Left forelimb (tissue), 1 donor: ENCODE measurements around the gene HIPK3.
"Not testable (repeated sequence)": the region's sequence is repeated elsewhere in the genome, so short reads cannot be mapped to it uniquely, and the experiment has no call there.

Experiments used
- DNase-seq: peaks from one replicate; pipeline ENCODE4 v3.0.0-alpha.2; 2018; ENCODE audit warnings: low spot score

The HIPK3 gene

DNA sequence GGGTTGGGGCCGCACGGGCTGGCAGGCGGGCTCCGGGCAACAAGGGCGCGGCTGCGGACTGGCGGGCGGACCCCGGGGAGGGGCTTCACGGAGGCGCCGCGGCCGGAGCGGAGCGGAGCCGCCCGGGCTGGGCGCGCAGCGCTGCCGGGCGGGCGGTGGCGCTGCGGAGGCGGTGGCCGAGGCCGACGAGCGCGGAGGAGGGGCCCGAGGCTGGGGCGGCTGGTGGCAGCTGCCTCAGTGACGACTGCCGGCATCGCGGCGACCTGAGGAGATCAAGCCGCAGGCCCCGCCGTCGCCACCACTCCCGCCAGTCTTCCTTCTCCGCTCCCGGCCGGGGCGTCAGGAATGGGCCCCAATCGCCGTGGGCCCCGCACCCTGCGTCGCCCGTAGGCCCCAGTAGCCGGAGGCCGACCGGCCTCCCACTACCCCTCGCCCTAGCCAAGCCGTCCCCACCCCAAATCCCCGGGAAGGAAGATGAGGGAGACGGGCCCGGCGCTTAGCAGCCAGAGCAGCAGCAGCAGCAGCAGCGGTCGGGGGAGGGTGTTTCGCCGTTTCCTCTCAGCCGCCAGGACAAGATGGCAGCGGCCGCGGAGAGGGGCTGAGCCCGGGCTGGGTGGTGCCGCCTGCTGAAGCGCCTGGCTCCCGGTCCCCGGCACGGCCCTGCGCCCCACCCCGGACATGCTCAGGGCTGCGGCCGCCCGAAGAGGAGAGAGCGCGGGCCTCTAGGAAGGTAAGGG is at the start of gene HIPK3:
Gene HIPK3, plus strand, starts transcription at position 222 of the 737 bp plus-strand sequence.
- peak; percentile 92 for DNase-seq

DNA sequence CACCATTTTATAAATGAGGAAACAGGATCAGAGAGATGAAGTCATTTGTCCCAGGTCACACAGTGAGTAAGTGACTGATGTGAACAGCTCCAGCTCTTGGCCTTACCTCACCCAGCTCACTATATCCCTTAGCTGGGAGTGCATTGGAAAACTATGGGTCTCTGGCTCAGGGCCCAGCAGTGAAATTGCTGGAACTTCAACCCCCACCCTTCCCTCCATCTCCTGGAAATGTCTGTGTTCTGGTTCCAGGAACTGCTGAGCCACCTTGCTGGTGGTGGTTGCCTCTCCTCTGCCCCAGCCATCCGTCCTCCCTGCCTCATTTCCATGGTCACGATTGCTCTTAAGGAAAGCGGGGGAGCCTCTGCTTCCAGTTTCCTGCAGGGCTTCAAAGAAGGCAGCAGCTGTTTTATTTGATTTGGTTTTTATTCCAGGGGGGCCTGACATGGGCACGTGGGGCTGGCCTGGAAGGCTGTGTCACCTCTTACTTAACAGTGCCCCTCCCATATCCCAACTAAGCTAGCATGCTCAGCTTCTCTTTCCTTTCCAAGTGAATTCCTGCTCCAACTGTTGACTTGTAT is 49.7 kb upstream of the HIPK3 start:
- no peak for DNase-seq

DNA sequence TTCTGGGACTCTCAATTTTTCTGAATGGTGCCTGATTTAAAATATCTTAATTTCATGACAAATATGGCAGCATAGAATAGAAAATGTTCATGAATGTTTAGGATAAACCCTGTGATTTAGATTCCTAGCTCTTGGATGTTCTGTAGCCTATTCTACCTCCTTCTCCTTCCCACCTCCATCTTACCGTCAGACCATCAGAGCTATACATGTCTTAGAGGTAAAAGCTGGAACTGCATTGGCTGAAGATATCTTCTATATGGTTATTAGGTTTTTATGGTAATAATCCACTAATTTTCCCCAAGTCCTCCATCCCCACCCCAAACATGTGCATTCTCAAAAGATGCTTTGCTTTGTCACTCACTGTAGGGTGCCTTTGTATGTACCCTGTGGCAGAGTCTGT is 49.0 kb upstream of the HIPK3 start:
- no peak for DNase-seq

DNA sequence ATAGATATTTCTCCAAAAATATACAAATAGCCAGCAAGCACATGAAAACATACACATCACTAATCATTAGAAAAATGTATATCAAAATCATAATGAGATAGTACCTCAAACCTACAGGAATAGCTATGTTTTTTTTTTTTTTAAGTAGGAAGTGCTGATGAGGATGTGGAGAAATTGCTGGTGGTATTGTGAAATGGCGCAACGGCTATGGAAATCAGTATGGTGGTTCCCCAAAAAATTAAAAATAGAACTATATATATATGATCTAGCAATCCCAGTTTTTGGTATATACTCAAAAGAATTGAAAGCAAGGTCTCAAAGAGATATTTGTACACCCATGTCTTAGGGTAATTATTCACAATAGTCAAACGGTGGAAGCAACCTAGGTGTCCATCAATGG is 46.0 kb upstream of the HIPK3 start:
- no peak for DNase-seq

DNA sequence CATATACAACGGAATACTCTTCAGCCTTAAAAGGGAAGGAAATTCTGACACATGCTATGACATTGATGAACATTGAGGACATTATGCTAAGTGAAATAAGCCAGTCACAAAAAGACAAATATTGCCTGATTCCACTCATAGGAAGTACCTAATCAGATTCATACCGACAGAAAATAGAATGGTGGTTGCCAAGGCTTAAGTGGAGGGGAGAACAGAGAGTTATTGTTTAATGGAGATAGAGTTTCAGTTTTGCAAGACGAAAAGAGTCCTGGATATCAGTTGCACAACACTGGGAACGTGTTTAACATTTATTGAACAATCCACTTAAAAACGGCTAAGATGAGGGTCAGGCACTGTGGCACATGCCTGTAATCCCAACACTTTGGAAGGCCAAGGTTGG is 45.6 kb upstream of the HIPK3 start:
- DNase-seq = no peak

DNA sequence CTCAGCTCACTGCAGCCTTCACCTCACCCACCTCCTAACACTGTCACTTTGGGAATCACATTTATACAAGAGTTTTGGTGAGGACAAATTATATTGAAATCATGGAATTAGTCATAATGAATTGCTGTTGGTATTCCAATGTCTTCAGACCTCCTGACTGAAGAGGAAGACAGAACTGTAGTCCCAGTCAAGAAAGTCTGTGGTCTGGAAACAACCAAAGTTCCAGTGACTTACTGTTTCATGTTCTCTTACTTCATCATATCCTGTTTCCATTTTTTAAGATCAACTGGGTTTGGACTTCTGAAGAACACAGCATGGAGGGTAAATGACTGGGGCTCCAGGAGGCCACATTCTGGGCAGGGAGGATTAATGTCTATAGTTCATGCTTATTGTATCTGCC is 43.0 kb upstream of the HIPK3 start:
- DNase-seq = no peak

DNA sequence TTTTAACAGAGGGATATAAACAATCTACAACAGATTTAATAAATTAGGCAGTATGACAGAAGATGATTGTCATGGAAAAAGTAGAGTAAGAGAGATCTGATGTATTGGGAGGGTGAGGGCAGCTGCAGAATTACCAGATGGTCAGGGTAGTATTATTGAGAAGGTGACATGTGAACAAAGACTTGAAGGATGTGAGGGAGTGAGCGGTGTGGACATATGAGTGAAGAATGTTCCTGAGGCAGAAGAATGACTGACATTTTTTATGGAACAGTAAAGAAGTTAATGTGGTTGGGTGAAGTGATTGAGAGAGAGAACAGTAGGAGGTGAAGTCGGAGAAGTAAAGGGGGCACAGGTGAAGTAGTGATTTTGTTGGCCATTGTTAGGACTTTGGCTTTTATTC is 42.4 kb upstream of the HIPK3 start:
- no peak for DNase-seq

DNA sequence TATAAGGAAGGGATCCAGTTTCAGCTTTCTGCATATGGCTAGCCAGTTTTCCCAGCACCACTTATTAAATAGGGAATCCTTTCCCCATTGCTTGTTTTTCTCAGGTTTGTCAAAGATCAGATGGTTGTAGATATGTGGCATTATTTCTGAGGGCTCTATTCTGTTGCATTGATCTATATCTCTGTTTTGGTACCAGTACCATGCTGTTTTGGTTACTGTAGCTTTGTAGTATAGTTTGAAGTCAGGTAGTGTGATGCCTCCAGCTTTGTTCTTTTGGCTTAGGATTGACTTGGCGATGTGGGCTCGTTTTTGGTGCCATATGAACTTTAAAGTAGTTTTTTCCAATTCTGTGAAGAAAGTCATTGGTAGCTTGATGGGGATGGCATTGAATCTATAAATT is 40.5 kb upstream of the HIPK3 start:
- DNase-seq = not testable (repeated sequence)

DNA sequence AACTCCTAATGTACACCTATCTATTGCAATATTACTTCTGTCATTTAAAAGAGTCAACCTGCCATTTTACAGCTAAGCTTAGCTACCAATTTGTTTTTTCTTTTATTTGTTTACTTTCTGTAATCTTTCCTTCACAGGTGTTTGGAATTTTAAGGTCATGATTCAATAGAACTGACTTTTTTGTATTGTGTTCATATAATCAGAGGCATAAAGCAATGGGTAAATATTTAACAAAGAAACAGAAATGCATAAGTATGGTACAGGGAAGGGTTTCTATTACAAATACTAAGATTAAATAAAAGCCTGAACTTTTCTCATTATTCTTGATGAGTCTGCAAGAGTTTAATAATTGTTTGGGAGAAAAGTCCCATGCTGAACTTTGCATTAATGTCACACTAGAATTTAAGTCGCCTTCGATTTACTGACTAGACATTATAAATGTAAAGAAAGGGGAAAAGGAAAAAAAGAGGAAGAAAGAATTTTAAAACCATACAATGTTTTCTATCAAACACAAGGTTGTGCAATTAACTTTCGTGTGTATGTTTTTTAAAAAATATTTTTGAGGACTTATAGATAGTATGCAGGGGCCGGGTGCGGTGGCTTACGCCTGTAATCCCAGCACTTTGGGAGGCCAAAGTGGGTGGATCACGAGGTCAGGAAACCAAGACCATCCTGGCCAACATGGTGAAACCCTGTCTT is 35.0 kb upstream of the HIPK3 start:
- DNase-seq = no peak

DNA sequence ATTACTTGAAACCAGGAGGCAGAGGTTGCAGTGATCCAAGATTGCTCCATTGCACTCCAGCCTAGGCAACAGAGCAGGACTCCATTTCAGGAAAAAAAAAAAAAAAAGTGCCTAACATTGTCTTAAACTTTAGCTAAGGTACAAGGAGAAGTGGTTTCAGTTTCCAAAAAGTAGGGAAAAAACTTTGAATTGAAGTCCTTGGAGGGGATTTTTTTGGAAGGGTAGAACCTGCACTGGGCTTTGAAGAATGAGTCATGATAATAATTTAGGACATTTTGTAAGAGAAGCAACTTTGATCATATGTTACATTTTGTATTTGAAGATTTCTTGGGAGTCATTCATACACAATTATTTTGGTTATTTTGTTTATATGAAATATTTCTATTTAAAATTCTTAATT is 31.8 kb upstream of the HIPK3 start:
- DNase-seq = no peak

DNA sequence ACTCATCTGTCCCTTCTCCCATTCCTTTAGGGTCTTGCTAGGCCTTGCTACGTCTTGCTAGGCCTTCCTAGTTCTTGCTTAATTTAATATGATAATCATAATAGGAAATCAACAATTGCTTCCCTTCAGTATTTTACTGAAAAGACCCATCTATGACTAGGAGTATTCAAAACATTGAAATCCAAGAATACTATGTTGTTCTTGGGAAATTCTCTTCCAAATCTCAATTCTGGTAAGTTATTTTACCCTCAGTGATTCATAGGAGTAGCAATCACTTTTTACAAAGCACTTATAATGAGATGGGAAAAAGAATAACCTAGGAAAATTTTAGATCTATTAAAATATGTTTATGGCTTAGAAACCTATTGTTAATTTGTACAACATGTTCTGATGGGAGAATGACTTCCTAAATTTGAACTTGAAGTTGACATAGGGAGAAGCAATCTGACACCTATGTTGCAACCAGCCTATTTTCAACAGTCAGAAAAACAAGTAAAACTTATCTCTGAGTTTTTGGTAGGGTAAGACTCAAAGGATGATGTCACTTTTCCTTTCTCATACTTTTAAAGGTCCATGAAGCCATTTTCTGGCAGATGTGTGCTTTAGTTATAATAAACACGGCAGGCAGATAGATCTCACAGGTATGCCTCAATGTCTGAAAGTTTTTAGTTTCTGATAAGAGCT is 29.5 kb upstream of the HIPK3 start:
- DNase-seq = no peak

DNA sequence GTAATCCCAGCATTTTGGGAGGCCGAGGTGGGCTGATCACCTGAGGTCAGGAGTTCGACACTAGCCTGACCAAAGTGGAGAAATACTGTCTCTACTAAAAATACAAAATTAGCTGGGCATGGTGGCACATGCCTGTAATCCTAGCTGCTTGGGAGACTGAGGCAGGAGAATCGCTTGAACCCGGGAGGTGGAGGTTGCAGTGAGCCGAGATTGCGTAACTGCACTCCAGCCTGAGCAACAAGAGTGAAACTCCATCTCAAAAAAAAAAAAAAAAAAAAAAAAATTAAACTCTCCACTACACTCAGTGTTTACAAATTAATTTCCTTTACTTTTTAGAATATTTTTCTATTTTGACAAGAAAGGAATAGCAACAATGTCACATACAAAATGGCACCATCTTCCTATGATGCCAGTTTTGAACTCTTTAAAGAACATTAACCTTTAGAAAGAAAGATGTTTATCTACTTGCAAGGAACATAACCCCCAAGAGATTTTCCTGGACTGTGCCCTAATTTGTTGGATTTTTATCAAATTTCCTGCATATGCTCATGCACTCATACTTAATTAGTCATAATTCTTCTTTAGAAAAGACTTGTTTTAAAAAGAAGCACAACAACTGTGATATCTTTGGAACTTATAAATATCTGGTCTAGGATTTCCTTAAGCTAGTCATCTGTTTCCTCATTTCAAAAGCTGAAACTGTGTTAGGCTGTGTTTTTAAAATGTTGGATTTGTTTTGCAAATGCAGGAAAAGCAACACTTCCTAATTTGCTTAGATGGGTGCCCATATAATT is 22.6 kb upstream of the HIPK3 start:
- no peak for DNase-seq

DNA sequence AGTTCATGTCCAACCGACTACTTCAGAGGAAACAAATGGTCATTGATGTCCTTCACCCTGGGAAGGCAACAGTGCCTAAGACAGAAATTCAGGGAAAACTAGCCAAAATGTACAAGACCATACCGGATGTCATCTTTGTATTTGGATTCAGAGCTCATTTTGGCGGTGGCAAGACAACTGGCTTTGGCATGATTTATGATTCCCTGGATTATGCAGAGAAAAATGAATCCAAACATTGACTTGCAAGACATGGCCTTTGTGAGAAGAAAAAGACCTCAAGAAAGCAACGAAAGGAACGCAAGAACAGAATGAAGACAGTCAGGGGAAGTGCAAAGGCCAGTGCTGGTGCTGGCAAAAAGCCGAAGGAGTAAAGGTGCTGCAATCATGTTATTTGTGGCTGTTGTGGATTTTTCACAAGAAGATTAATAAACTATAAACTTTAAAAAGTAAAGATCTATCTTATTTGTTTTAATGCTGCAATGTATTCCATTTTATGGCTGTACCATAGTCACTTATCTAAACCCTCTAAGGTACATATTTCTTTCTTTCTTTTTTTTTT is 20.1 kb upstream of the HIPK3 start:
- no peak for DNase-seq

DNA sequence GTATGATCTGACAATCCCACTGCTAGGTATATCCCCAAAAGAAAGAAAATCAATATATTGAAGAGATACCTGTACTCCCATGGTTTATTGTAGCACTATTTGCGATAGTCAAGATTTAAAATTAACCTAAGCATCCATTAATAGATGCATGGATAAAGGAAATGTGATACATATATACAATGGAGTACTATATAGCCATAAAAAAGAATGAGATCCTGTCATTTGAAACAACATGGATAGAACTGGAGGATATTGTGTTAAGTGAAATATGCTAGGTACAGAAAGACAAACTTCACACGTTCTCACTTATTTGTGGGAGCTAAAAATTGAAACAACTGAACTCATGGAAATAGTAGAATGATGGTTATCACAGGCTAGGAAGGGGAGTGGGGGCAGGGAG is 14.6 kb upstream of the HIPK3 start:
- DNase-seq = no peak

DNA sequence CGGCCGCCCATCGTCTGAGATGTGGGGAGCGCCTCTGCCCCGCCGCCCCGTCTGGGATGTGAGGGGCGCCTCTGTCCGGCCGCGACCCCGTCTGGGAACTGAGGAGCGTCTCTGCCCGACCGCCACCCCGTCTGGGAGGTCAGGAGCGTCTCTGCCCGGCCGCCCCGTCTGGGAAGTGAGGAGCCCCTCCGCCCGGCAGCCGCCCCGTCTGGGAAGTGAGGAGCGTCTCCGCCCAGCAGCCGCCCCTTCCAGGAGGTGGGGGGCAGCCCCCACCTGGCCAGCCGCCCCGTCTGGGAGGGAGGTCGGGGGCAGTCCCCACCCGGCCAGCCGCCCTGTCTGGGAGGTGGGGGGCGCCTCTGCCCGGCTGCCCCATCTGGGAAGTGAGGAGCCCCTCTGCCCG is 13.5 kb upstream of the HIPK3 start:
- DNase-seq = not testable (repeated sequence)

DNA sequence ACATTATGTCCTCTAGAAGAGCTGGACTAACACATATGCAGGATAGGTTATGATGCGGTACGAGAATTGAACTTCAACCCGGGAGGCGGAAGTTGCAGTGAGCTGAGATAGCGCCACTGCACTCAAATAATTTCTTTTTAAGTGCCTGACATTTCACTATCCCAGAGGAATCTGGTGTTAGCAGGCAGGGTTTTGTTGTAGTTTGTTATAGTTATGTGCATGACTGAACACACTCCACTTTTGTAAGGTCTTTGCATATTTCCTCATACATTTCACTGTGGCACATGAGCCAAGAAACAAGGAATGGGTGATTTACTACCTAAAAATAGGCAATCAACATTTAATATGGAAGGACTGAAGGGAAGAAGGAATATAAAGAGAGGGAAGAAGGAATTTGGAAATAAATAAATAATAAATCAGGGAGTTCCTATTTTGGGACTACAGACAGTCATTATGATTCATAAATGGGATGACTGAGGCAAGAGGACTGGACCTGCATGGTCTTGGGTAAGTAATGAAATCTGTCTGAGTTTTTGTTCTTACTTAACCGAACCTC is 8.7 kb upstream of the HIPK3 start:
- DNase-seq = no peak

DNA sequence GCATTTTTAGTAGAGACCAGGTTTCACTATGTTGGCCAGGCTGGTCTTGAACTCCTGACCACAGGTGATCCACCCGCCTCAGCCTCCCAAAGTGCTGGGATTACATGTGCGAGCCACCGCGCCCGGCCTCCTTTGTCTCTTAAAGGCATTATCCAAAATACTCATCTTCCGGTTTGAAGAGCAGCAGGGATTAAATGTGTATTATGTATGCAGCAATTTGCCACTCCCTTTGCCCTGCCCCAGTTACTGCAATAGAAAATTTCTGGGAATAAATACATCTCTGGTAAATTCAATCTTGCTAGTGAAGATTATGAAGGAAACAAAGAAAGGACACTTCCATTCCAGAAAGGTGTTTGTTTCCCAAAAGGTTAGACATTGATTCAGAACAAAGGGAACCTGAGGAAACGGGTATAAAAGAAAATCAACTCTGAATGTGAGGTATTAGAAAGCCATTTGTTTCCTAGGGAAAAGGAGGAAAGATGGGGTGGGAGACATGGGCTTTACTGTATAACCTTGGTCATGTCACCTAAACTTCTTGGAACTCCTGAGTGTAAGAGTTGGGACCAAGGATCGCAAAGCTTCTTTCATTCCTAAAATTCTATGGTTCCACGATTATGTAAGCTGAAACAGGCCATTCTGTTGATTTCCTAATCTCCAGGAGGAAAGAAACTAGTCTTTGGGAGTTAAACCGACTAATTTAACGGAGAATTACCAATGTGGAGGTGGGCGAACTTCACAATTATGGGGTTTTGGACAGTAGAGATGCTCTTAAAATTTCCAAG is 959 bp upstream of the HIPK3 start:
- DNase-seq = no peak

DNA sequence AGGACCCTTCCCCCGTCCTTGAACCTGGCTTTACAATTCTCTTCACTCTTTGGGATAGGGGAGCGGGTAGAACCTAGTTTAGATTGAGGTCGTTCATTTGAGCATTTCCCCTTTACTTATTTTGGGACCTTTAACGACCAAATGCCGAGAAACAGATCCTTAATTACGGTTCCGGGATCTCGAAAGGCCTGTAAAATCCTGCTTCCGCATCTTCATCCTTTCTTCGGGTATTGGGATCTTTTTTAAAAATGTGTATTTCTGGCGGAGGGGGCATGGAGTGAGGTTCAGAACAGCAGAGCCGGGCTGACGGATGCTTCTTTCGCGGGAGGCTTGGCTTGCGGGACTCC is 395 bp upstream of the HIPK3 start:
- DNase-seq = no peak

DNA sequence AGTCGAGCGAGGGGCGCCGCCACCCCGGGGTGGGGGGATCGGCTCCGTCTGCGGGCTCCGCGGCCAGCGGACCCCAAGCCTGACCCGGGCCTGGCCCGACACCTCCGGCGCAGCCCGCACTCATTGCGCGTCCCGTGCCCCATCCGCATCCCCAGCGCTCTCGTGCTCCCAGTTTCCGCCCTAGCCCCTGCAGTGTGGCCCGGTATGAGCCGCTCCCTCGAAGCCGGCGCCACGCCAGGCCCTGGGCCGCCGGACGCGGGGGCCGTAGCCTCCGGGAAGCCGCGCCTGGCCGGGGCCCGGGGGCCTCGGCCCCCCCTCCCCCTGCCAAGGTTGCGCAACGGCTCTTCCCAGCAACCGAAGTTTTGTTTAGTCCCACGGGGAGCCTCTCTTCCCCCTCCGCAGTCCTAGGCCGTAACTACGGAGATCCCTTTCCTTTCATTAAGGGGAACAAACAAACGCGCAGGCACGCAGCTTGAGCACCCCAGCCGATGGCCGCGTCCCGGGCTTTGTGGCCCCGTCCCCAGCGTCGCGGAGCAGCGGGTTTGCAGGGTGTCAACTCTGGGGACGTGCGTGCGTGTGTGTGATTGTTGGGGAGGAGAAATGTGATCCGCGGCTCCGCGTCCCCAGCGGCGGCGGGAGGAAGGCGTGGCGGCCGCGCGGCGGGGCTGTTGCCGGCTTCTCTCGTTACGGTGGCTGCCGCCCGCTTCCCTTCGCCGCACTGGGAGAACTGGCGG is 883 bp downstream of the HIPK3 start:
- DNase-seq = peak; percentile 90

DNA sequence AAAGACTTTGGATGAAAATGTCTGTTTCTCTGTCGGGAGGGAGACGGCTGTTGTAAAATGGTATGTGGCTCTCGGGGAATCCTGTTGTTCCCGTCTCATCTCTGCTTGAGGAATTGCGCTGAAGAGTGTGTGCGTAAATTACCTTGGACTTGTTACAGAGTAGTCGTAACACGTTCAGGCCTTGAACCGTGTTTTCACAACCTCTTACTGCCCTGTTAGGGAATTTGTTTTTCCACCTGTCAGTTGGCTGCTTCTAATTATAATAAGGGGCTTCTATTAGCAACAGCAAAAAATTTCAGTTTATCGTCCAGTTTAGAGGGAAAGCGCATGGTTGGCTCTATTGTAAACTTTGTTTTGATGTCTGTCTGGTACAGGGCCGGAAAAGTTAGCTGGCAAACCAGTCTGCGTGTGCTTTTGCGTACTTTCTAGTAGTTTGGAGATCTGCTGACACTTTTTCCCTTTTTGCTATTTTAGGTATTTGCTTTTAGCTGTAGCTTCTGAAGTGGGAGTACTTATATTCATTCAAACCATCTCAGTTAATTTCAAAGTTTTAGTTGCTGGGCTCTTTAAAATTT is 1.5 kb downstream of the HIPK3 start:
- DNase-seq = no peak
